Mesenchymal stem cell (in vitro differentiated cells and primary cell): ENCODE measurements around the gene ATP8B2.
"Not testable (repeated sequence)": the region's sequence is repeated elsewhere in the genome, so short reads cannot be mapped to it uniquely, and the experiment has no call there.

ENCODE experiments used
- DNase-seq: peaks from one replicate; pipeline ENCODE4 v3.0.0-alpha.2; 2013
- H2AFZ ChIP-seq: one replicate; pipeline ENCODE4 v1.6.1; 2013; ENCODE audit warnings: low read depth, mild to moderate bottlenecking, control low read depth, inconsistent platforms, low read length, moderate library complexity
- H2AK5ac ChIP-seq: 2 replicates; pipeline ENCODE4 v1.6.1; 2013; ENCODE audit warnings: low read length, moderate library complexity, mild to moderate bottlenecking, inconsistent platforms; ENCODE audit not compliant: severe bottlenecking
- H2BK120ac ChIP-seq: one replicate; pipeline ENCODE4 v1.6.1; 2013; ENCODE audit warnings: low read depth, mild to moderate bottlenecking, inconsistent platforms, low read length, moderate library complexity
- H2BK12ac ChIP-seq, 2 experiments: one replicate each; pipeline ENCODE4 v1.6.1; 2013; ENCODE audit warnings: inconsistent platforms in 2 of 2, low read length in 2 of 2, mild to moderate bottlenecking in 2 of 2, moderate library complexity in 2 of 2, control low read depth in 1 of 2
- H2BK15ac ChIP-seq: one replicate; pipeline ENCODE4 v1.6.1; 2013; ENCODE audit warnings: mild to moderate bottlenecking, low read depth, inconsistent platforms; ENCODE audit not compliant: poor library complexity, severe bottlenecking
- H2BK5ac ChIP-seq: 2 replicates; pipeline ENCODE4 v1.6.1; 2013; ENCODE audit warnings: low read depth, mild to moderate bottlenecking, low read length, control low read depth, inconsistent platforms; ENCODE audit not compliant: poor library complexity, severe bottlenecking
- H3K14ac ChIP-seq, 2 experiments: one replicate each; pipeline ENCODE4 v1.6.1; 2013; ENCODE audit warnings: inconsistent platforms in 2 of 2, low read length in 2 of 2, control low read depth in 1 of 2, mild to moderate bottlenecking in 1 of 2, moderate library complexity in 1 of 2
- H3K18ac ChIP-seq, 2 experiments: one replicate each; pipeline ENCODE4 v1.6.1; 2013; ENCODE audit warnings: inconsistent platforms in 2 of 2, low read length in 2 of 2, control low read depth in 1 of 2, low read depth in 1 of 2, mild to moderate bottlenecking in 1 of 2
- H3K23ac ChIP-seq, 2 experiments: one replicate each; pipeline ENCODE4 v1.6.1; 2013; ENCODE audit warnings: inconsistent platforms in 2 of 2, low read length in 2 of 2, mild to moderate bottlenecking in 2 of 2, moderate library complexity in 2 of 2, control low read depth in 1 of 2
- H3K27ac ChIP-seq: 2 replicates; pipeline ENCODE4 v1.5.1; 2013; ENCODE audit warnings: mild to moderate bottlenecking, moderate library complexity, low read length, control low read depth, inconsistent platforms; ENCODE audit not compliant: poor library complexity, severe bottlenecking
- H3K27me3 ChIP-seq, 2 experiments: 2 replicates each; pipeline versions ENCODE4 v1.6.1 to v1.7.0; 2013; ENCODE audit warnings: low read length in 2 of 2, mild to moderate bottlenecking in 2 of 2, moderate library complexity in 2 of 2, control low read depth in 1 of 2, inconsistent platforms in 1 of 2; ENCODE audit not compliant: control insufficient read depth in 1 of 2, insufficient read depth in 1 of 2
- H3K36me3 ChIP-seq, 2 experiments: 2 replicates each; pipeline versions ENCODE4 v1.6.1 to v1.7.0; 2013; ENCODE audit warnings: low read length in 2 of 2, control low read depth in 1 of 2, inconsistent platforms in 1 of 2, low read depth in 1 of 2, mild to moderate bottlenecking in 1 of 2; ENCODE audit not compliant: insufficient read depth in 2 of 2, control insufficient read depth in 1 of 2
- H3K4ac ChIP-seq, 2 experiments: one replicate each; pipeline ENCODE4 v1.6.1; 2013; ENCODE audit warnings: inconsistent platforms in 2 of 2, low read length in 2 of 2, mild to moderate bottlenecking in 2 of 2, moderate library complexity in 2 of 2, control low read depth in 1 of 2, low read depth in 1 of 2
- H3K4me1 ChIP-seq: 2 replicates; pipeline ENCODE4 v1.6.1; 2013; ENCODE audit warnings: low read depth, low read length, control low read depth; ENCODE audit not compliant: control insufficient read depth, insufficient read depth
- H3K4me2 ChIP-seq: 2 replicates; pipeline ENCODE4 v1.6.1; 2013; ENCODE audit warnings: low read length, mild to moderate bottlenecking, inconsistent platforms; ENCODE audit not compliant: poor library complexity, severe bottlenecking
- H3K4me3 ChIP-seq, 2 experiments: 2 replicates each; pipeline versions ENCODE4 v1.5.1 to v1.7.0; 2013; ENCODE audit warnings: low read length in 2 of 2, mild to moderate bottlenecking in 2 of 2, control low read depth in 1 of 2, low read depth in 1 of 2; ENCODE audit not compliant: insufficient read depth in 1 of 2
- H3K79me1 ChIP-seq: replicated peaks from 2 replicates; pipeline ENCODE4 v1.6.1; 2013; ENCODE audit warnings: mild to moderate bottlenecking, control low read depth, low read length, inconsistent platforms; ENCODE audit not compliant: poor library complexity, severe bottlenecking
- H3K9ac ChIP-seq: 2 replicates; pipeline ENCODE4 v1.7.0; 2013; ENCODE audit warnings: mild to moderate bottlenecking, low read length, moderate library complexity
- H3K9me3 ChIP-seq: 2 replicates; pipeline ENCODE4 v1.7.0; 2013; ENCODE audit warnings: mild to moderate bottlenecking, low read length; ENCODE audit not compliant: control insufficient read depth
- H4K8ac ChIP-seq: one replicate; pipeline ENCODE4 v1.6.1; 2013; ENCODE audit warnings: inconsistent platforms, mild to moderate bottlenecking, low read length, moderate library complexity
- H4K91ac ChIP-seq: one replicate; pipeline ENCODE4 v1.6.1; 2013; ENCODE audit warnings: mild to moderate bottlenecking, low read length, inconsistent platforms
- WGBS: methylation state at CpG from one replicate; pipeline ENCODE4 v1.1.7; 2013; ENCODE audit warnings: mixed read lengths; 5-methylcytosine and 5-hydroxymethylcytosine counted together

Gene ATP8B2

GRCh38 chr1:154360881-154361280 lies 35.6 kb downstream of the ATP8B2 start:
- not testable (repeated sequence) for H3K23ac ChIP-seq, H3K14ac ChIP-seq, H3K4me3 ChIP-seq, H3K4me1 ChIP-seq, H2BK15ac ChIP-seq, H4K8ac ChIP-seq, H3K4me2 ChIP-seq, H3K18ac ChIP-seq, H3K9me3 ChIP-seq, H2AFZ ChIP-seq, H3K4ac ChIP-seq, H3K27ac ChIP-seq, H3K27me3 ChIP-seq, H3K79me1 ChIP-seq, DNase-seq, H2BK120ac ChIP-seq, H2BK5ac ChIP-seq, H3K36me3 ChIP-seq, H2BK12ac ChIP-seq, H4K91ac ChIP-seq, H3K9ac ChIP-seq, H2AK5ac ChIP-seq
- 91% methylated on average over 2 of the region's 5 CpGs for WGBS

GRCh38 chr1:154361357-154361756 lies 36.0 kb downstream of the ATP8B2 start:
- Histone ChIP-seq H3K36me3 (no peaks in the 10 kb centered on the region), H2BK5ac (no peak overlapping the region), H2AK5ac (no peak overlapping the region), H3K4me1 (no peaks in the 10 kb centered on the region), H3K18ac (no peak overlapping the region), H3K14ac (no peak overlapping the region), H3K9ac (no peak overlapping the region), H2AFZ (no peak overlapping the region), H3K4me2 (no peak overlapping the region), H3K27ac (no peak overlapping the region), H2BK15ac (no peak overlapping the region), H3K23ac (no peak overlapping the region), H4K91ac (no peak overlapping the region), H3K4ac (no peak overlapping the region), H3K79me1 (no peaks in the 10 kb centered on the region), H3K27me3 (peaks cover 0 to 3% of the 10 kb centered on the region in 2 experiments), H3K9me3 (no peaks in the 10 kb centered on the region), H2BK12ac (no peak overlapping the region), H3K4me3 (no peak overlapping the region), H2BK120ac (no peak overlapping the region), H4K8ac (no peak overlapping the region)
- no peak for DNase-seq
- 81% methylated on average over 3 of the region's 3 CpGs for WGBS

GRCh38 chr1:154371436-154371835 lies 46.1 kb downstream of the ATP8B2 start:
- H2BK120ac ChIP-seq, result no peak overlapping the region
- H4K8ac ChIP-seq, result no peak overlapping the region
- no peak overlapping the region for H3K4ac ChIP-seq
- no peak overlapping the region for H3K23ac ChIP-seq
- H3K9ac ChIP-seq, result no peak overlapping the region
- H3K27ac ChIP-seq, result no peak overlapping the region
- H3K4me1 ChIP-seq, result no peaks in the 10 kb centered on the region
- no peak overlapping the region for H3K14ac ChIP-seq
- H2BK15ac ChIP-seq, result no peak overlapping the region
- H3K36me3 ChIP-seq, result no peaks in the 10 kb centered on the region
- H2AK5ac ChIP-seq, result no peak overlapping the region
- H3K79me1 ChIP-seq, result no peaks in the 10 kb centered on the region
- no peak overlapping the region for H2BK12ac ChIP-seq
- H3K4me2 ChIP-seq, result no peak overlapping the region
- WGBS, result 95% methylated on average over 6 of the region's 6 CpGs
- no peaks in the 10 kb centered on the region for H3K9me3 ChIP-seq
- H3K27me3 ChIP-seq, result no peaks in the 10 kb centered on the region
- H2BK5ac ChIP-seq, result no peak overlapping the region
- no peak overlapping the region for H3K18ac ChIP-seq
- H3K4me3 ChIP-seq, result no peak overlapping the region
- H2AFZ ChIP-seq, result no peak overlapping the region
- no peak overlapping the region for H4K91ac ChIP-seq
- DNase-seq, result no peak

- H2BK120ac ChIP-seq, H3K14ac ChIP-seq, H3K79me1 ChIP-seq, H4K91ac ChIP-seq, H3K4me1 ChIP-seq, H2BK5ac ChIP-seq, H3K27me3 ChIP-seq, H4K8ac ChIP-seq, H2AK5ac ChIP-seq, H3K9ac ChIP-seq, H3K4ac ChIP-seq, H3K23ac ChIP-seq, H3K4me3 ChIP-seq, H3K18ac ChIP-seq, H3K4me2 ChIP-seq, H3K36me3 ChIP-seq, H2BK12ac ChIP-seq, H2BK15ac ChIP-seq, DNase-seq, H3K9me3 ChIP-seq, H2AFZ ChIP-seq, H3K27ac ChIP-seq: not testable (repeated sequence)
- 99% methylated on average over 5 of the region's 7 CpGs for WGBS
These were observed 48.5 kb downstream of the ATP8B2 start for GRCh38 chr1:154373777-154374357.
